Left kidney (tissue), 8 donors: ENCODE data around the gene ECI2. TPM values are rescaled to one million over a fixed set of nuclear protein-coding genes. Genes with fewer than 3 reads are reported as not detected.

ENCODE experiments used
- DNase-seq: peaks from one replicate; pipeline ENCODE4 v3.0.0-alpha.2; 2013
- long read RNA-seq, 8 donors: transcript quantifications; one replicate each; lab custom pipeline, GENCODE V29; 2026
- polyA plus RNA-seq: library from polyadenylated mRNA; unstranded; fragments of 120-200 nt; gene quantifications from one replicate; pipeline ENCODE4 v1.2.1, GENCODE V29; 2013; ENCODE audit not compliant: insufficient read length

ECI2 gene
- 103 TPM for polyA plus RNA-seq
- long read RNA-seq, donor 1, transcript ECI2-202 (10 exons, 1,407 nt), result minor isoform, 16 of 69 reads
- long read RNA-seq, donor 1, transcript ECI2-201 (10 exons, 1,380 nt), result major isoform, 22 of 69 reads
- long read RNA-seq, donor 1, partial matches to known transcripts, result 31 of 69 reads
- long read RNA-seq, donor 1, other reads (novel, unspliced or antisense), result 0 of 69 reads
- long read RNA-seq, donor 2, transcript ECI2-201 (10 exons, 1,380 nt), result minor isoform, 12 of 40 reads
- long read RNA-seq, donor 2, transcript ECI2-202 (10 exons, 1,407 nt), result major isoform, 19 of 40 reads
- long read RNA-seq, donor 2, partial matches to known transcripts, result 7 of 40 reads
- long read RNA-seq, donor 2, other reads (novel, unspliced or antisense), result 0 of 40 reads
- long read RNA-seq, donor 3, transcript ECI2-201 (10 exons, 1,380 nt), result minor isoform, 8 of 39 reads
- long read RNA-seq, donor 3, transcript ECI2-202 (10 exons, 1,407 nt), result major isoform, 20 of 39 reads
- long read RNA-seq, donor 3, partial matches to known transcripts, result 10 of 39 reads
- long read RNA-seq, donor 3, other reads (novel, unspliced or antisense), result 0 of 39 reads
- long read RNA-seq, donor 4, partial matches to known transcripts, result 7 of 8 reads
- long read RNA-seq, donor 4, other reads (novel, unspliced or antisense), result 0 of 8 reads
- long read RNA-seq, donor 5, transcript ECI2-209 (4 exons, 558 nt), result minor isoform, 6 of 110 reads
- long read RNA-seq, donor 5, transcript ECI2-202 (10 exons, 1,407 nt), result major isoform, 30 of 110 reads
- long read RNA-seq, donor 5, transcript ECI2-201 (10 exons, 1,380 nt), result minor isoform, 28 of 110 reads
- long read RNA-seq, donor 5, partial matches to known transcripts, result 46 of 110 reads
- long read RNA-seq, donor 5, other reads (novel, unspliced or antisense), result 0 of 110 reads
- long read RNA-seq, donor 6, transcript ECI2-202 (10 exons, 1,407 nt), result major isoform, 15 of 40 reads
- long read RNA-seq, donor 6, transcript ECI2-201 (10 exons, 1,380 nt), result minor isoform, 13 of 40 reads
- long read RNA-seq, donor 6, partial matches to known transcripts, result 9 of 40 reads
- long read RNA-seq, donor 6, other reads (novel, unspliced or antisense), result 0 of 40 reads
- long read RNA-seq, donor 7, transcript ECI2-201 (10 exons, 1,380 nt), result minor isoform, 20 of 75 reads
- long read RNA-seq, donor 7, transcript ECI2-202 (10 exons, 1,407 nt), result major isoform, 25 of 75 reads
- long read RNA-seq, donor 7, partial matches to known transcripts, result 28 of 75 reads
- long read RNA-seq, donor 7, other reads (novel, unspliced or antisense), result 0 of 75 reads
- long read RNA-seq, donor 8, transcript ECI2-201 (10 exons, 1,380 nt), result minor isoform, 5 of 21 reads
- long read RNA-seq, donor 8, transcript ECI2-202 (10 exons, 1,407 nt), result major isoform, 16 of 21 reads
- long read RNA-seq, donor 8, partial matches to known transcripts, result 0 of 21 reads
- long read RNA-seq, donor 8, other reads (novel, unspliced or antisense), result 0 of 21 reads

GRCh38 chr6:4134841-4135664 is at the start of gene ECI2:
TSS of gene ECI2 (minus strand) at chr6:4135575. CDS start at chr6:4135560, 15 bp downstream.
- peak; percentile 57 for DNase-seq

- peak; percentile 44 for DNase-seq
Measured at GRCh38 chr6:4180652-4181255, 45.4 kb upstream of the ECI2 start.

- DNase-seq, result no peak
Measured at GRCh38 chr6:4179960-4180651, 44.7 kb upstream of the ECI2 start.

GRCh38 chr6:4178737-4179333 is 43.5 kb upstream of the ECI2 start:
- DNase-seq, result no peak

- DNase-seq, result no peak
Measured at GRCh38 chr6:4176907-4177306, 41.5 kb upstream of the ECI2 start.

- DNase-seq, result no peak
Measured at GRCh38 chr6:4174042-4174441, 38.7 kb upstream of the ECI2 start.

- no peak for DNase-seq
Measured at GRCh38 chr6:4172368-4172767, 37.0 kb upstream of the ECI2 start.

GRCh38 chr6:4170297-4170696 is 34.9 kb upstream of the ECI2 start:
- no peak for DNase-seq

GRCh38 chr6:4169028-4169789 is 33.8 kb upstream of the ECI2 start:
- no peak for DNase-seq

- no peak for DNase-seq
Measured at GRCh38 chr6:4167833-4168232, 32.5 kb upstream of the ECI2 start.

GRCh38 chr6:4167123-4167522 is 31.7 kb upstream of the ECI2 start:
- DNase-seq, result no peak

- no peak for DNase-seq
Measured at GRCh38 chr6:4164456-4164855, 29.1 kb upstream of the ECI2 start.

- no peak for DNase-seq
Measured at GRCh38 chr6:4164117-4164442, 28.7 kb upstream of the ECI2 start.

GRCh38 chr6:4163408-4164116 is 28.2 kb upstream of the ECI2 start:
- DNase-seq, result no peak

GRCh38 chr6:4162370-4162769 is 27.0 kb upstream of the ECI2 start:
- DNase-seq, result no peak

- no peak for DNase-seq
Measured at GRCh38 chr6:4159491-4159890, 24.1 kb upstream of the ECI2 start.

GRCh38 chr6:4157506-4157905 is 22.1 kb upstream of the ECI2 start:
- no peak for DNase-seq

- DNase-seq, result peak; percentile 88
Measured at GRCh38 chr6:4155848-4156466, 20.6 kb upstream of the ECI2 start.
